HCT116 (cell line): ENCODE data around the gene KLHDC10.

Source experiments
- CEBPB ChIP-seq: IDR thresholded peaks from 2 replicates; pipeline ENCODE4 v1.6.1; 2012; ENCODE audit warnings: low read depth
- CTCF ChIP-seq, 3 experiments: fragments of 200-600 bp in 1 of 3; sonication (generic) in 1 of 3; IDR thresholded peaks in 2 of 3; conservative IDR thresholded peaks in 1 of 3; 2 replicates each; pipeline ENCODE4 v1.5.1; 2012 to 2017; ENCODE audit warnings: low read depth in 2 of 3, low read length in 2 of 3, antibody characterized with exemption in 1 of 3, borderline replicate concordance in 1 of 3, control low read depth in 1 of 3, mild to moderate bottlenecking in 1 of 3, mixed read lengths in 1 of 3, mixed run types in 1 of 3, moderate library complexity in 1 of 3; ENCODE audit not compliant: insufficient read depth in 1 of 3
- ELF1 ChIP-seq: IDR thresholded peaks from 2 replicates; pipeline ENCODE4 v1.6.1; 2012; ENCODE audit warnings: low read depth, borderline replicate concordance
- EZH2phosphoT487 ChIP-seq: fragments of 200-600 bp; IDR thresholded peaks from 2 replicates; pipeline ENCODE4 v1.6.1; 2018; ENCODE audit warnings: antibody characterized with exemption, borderline replicate concordance
- JUND ChIP-seq: IDR thresholded peaks from 2 replicates; pipeline ENCODE4 v1.6.1; 2012
- POLR2A ChIP-seq: IDR thresholded peaks from 2 replicates; pipeline ENCODE4 v1.7.0; 2011; ENCODE audit warnings: borderline replicate concordance; ENCODE audit not compliant: insufficient read depth, insufficient read length; ENCODE audit errors: extremely low read depth
- POLR2AphosphoS5 ChIP-seq: IDR thresholded peaks from 2 replicates; pipeline ENCODE4 v1.6.1; 2011; ENCODE audit warnings: mild to moderate bottlenecking, low read depth, low read length, moderate library complexity
- SIN3A ChIP-seq: IDR thresholded peaks from 2 replicates; pipeline ENCODE4 v1.6.1; 2012; ENCODE audit warnings: low read depth
- SRF ChIP-seq: IDR thresholded peaks from 2 replicates; pipeline ENCODE4 v1.6.1; 2012; ENCODE audit warnings: low read depth
- ZNF274 ChIP-seq: fragments of 200-500 bp; sonication (Bioruptor generic); IDR thresholded peaks from 2 replicates; pipeline ENCODE4 v1.6.1; 2014; ENCODE audit warnings: mild to moderate bottlenecking, low read depth, low read length, inconsistent platforms
- TF ChIP-seq, protein P1 (sequence below): IDR thresholded peaks from 2 replicates; pipeline ENCODE4 v1.6.1; 2012; ENCODE audit warnings: low read depth

DNA sequence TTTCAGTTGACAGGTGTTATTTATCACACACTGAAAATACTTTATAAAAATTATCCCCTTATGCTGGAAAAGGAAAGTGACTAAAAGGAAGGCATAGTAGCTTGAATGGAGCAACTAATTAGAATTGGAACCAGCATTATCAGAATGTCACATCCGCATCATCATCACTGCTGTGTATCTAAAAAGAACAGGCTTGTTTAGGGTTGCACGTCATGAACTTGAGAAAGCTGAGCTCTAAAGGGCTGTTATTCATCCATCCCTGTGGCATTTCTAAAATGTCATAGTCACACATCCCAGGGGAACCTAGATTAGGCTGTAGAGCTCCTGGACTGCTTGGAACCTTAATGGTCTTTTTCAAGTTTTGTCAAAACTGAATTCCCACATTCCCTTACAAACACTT, 54.4 kb downstream of the KLHDC10 start:
- TF ChIP-seq CTCF (IDR thresholded peaks at IDR 0.05 in 2 of 3, conservative IDR thresholded peaks at IDR 0.05 in 1 of 3; ENCODE audit: borderline replicate concordance in 1 of 3, insufficient read depth in 1 of 3, low read depth in 2 of 3, low read length in 2 of 3) (no peak), POLR2A (no peak), EZH2phosphoT487 (no peak), JUND (no peak), ELF1 (no peak), SIN3A (no peak), SRF (no peak), POLR2AphosphoS5 (no peak), CEBPB (no peak), ZNF274 (no peak)
- TF ChIP-seq, protein P1, sequence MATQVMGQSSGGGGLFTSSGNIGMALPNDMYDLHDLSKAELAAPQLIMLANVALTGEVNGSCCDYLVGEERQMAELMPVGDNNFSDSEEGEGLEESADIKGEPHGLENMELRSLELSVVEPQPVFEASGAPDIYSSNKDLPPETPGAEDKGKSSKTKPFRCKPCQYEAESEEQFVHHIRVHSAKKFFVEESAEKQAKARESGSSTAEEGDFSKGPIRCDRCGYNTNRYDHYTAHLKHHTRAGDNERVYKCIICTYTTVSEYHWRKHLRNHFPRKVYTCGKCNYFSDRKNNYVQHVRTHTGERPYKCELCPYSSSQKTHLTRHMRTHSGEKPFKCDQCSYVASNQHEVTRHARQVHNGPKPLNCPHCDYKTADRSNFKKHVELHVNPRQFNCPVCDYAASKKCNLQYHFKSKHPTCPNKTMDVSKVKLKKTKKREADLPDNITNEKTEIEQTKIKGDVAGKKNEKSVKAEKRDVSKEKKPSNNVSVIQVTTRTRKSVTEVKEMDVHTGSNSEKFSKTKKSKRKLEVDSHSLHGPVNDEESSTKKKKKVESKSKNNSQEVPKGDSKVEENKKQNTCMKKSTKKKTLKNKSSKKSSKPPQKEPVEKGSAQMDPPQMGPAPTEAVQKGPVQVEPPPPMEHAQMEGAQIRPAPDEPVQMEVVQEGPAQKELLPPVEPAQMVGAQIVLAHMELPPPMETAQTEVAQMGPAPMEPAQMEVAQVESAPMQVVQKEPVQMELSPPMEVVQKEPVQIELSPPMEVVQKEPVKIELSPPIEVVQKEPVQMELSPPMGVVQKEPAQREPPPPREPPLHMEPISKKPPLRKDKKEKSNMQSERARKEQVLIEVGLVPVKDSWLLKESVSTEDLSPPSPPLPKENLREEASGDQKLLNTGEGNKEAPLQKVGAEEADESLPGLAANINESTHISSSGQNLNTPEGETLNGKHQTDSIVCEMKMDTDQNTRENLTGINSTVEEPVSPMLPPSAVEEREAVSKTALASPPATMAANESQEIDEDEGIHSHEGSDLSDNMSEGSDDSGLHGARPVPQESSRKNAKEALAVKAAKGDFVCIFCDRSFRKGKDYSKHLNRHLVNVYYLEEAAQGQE: no peak
